Left renal pelvis (tissue), 4 donors: ENCODE results near the gene ZNF324. TPM values are rescaled to one million over a fixed set of nuclear protein-coding genes. Genes with fewer than 3 reads are reported as not detected.
"Not testable (repeated sequence)": the region's sequence is repeated elsewhere in the genome, so short reads cannot be mapped to it uniquely, and the experiment has no call there.

Source experiments
- DNase-seq, 4 donors: peaks; one replicate each; pipeline ENCODE4 v3.0.0-alpha.2; 2013; ENCODE audit warnings: low read depth in 4 of 4, low spot score in 3 of 4
- polyA plus RNA-seq, 4 donors: library from polyadenylated mRNA; unstranded; fragments of 120-200 nt; gene quantifications; one replicate each; pipeline ENCODE4 v1.2.1, GENCODE V29; 2013; ENCODE audit not compliant: insufficient read length in 4 of 4

The ZNF324 gene
- 10 to 100 TPM in 1 of 4 donors, 1 to 10 TPM in 3; 7.2 to 12.1 (median 8.9) TPM for polyA plus RNA-seq

DNA sequence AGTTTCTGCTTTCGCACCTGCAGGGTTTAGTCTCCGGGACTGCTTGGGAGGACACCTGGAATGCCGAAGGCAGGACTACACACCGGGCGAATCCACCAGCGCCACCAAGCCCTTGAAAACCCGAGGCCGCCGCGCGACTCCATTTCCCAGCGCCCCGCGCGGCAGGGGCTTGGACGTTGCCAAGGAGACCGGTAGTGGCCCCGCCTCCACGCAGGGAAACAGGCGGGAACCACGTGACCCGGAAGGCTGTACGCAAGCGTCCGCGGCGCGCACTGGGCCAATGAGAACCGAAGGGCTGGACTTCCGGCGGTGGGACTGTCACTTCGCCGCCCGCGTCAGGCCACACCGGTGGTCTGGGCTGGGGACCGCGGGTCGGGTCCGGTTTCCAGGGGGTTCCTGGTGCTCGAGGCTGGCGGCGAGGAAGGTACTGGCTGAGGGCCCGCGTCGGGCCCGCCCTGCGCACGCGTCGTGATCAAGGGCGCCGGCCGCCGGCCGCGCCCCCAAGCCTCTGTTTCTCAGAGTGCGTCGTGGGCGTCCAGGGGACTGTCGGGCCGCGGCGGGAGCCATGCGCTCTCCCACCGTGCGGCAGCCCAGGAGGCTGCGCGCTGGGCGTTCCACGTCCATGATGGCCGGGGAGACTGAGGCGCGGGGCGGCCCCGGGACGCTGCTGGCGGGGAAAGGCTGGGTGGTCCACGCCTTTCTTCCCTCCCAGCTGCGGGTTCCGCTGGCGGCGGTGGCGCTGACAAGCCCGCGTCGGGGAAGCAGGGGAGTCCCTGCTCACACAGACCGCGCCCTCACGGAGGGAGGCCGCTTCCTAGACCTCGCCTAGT, at the start of gene ZNF324:
TSS of gene ZNF324 (plus strand) at position 321 of the 830 bp plus-strand sequence. CDS start 2,106 bp downstream, outside the sequence.
- DNase-seq = peak; percentile 89 to 96 (median 92)

DNA sequence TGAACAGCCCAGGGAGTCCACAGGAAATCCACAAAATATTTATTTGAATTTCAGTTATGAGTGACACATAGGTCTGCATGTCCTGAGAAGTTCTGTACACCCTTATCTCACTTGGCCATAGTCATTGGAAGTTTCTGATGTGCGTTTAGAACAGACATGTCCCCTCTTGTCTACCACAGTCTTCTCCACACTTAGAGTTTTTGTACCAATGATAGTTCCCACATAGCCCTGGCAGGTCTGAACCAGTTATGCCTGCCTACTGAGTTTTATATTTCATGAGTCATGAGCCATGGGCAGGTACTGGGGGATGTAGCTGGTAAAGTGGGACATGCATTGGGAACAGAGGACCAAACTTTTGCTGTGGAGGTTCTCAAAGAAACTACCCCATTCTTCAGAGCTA, 38.3 kb upstream of the ZNF324 start:
- no peak for DNase-seq

DNA sequence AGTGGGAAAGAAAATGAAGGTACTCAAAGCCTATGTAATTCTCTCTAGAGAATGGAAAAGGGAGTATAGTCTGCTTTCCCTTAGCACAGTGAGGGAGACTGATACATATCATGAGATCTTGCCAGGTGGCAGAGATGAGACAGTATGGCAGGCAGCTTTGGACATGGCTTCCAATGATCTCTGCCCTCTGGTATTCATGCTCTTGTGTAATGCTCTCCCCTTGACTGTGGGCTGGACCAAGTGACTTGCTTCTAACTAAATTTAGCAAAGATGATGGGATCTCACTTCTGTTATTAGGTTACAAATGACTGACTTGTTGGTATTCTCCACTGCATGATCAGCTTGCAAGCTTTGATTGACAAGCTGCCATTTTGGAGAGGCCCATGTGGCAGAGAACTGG, 37.1 kb upstream of the ZNF324 start:
- DNase-seq = no peak

DNA sequence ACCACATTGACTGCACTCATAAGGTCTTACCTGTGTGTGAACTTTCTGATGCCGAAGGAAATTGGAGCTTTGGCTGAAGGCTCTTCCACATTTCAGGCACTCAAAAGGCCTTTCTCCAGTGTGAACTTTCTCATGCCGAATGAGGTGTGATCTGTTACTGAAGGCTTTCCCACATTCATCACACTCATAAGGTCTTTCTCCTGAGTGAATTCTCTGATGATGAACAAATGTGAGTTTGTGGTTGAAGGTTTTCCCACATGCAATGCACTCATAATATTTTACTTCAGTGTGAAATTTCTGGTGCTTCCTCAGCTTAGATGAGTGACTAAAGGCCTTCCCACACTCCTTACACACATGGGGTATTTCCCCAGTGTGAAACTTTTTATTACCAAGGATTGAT, 32.7 kb upstream of the ZNF324 start:
- no peak for DNase-seq

DNA sequence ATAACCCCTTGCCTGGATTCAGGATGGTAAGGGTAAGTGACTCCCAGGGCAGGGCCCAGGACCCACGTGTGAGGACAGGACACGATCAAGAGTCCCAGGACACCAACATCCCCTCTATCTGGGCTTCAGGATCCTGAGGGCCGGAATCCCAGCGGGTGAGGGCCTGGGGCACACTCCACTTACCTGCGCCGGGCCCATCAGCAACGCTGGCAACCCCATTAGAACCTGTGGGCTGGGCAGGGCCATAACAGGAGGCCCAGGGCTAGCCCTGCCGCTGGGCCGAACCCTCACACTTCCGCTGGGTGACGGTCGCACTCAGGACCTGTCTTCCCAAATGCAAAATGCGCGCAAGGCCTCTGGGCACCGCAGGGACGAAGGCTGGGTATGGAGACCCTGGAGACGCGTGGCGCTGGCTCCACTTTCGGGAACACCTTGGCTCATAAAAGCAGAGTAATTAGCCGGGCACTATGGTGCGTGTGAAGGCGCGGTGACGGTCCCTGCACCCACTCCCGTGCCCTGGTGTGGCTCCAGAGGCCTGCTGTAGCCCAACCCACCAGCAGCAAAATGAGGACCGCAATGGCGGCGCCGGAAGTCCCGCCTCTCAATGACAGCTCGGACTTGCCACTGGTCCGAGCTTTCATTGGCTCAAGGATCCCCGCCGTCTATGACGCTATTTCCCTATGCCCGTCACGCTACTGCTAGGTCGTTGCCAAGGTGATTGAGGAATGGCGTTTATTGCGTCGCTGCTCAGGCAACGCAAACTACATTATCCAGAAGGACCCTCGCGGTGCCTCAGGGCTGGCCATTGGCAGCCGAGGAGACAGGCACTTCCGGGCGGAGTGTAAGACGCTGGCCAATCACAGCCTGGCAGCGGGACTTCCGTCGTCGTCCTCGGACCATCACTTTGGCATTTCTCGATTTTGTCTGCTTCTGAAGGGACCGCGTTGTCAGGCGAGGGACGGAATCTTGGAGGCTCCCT, 27.0 kb upstream of the ZNF324 start, which contains the start of gene ZNF132:
TSS of gene ZNF132 (minus strand) at position 578 of the 979 bp plus-strand sequence. CDS start at position 246, 332 bp downstream.
- peak; percentile 98 to 99 (median 99) for DNase-seq

DNA sequence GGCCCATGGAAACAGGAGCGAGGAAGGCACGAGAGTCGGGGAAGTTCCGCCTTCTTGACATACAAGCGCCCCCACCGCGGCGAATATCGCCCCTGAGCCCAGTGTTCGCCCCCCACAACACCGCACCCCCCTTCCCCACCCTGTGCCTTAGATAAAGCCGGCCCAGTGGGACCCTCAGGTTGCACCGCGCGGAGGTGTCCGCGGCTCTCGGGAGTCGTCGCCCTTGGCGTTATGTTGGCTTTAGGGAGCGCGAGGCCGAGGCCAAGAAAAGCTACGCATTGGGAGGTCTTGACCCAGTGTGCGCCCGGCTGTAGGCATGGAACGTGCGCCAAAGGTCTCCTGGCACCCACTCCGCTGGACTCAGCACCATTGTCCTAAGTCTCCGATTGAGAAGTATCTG, 26.3 kb upstream of the ZNF324 start:
- DNase-seq = no peak

DNA sequence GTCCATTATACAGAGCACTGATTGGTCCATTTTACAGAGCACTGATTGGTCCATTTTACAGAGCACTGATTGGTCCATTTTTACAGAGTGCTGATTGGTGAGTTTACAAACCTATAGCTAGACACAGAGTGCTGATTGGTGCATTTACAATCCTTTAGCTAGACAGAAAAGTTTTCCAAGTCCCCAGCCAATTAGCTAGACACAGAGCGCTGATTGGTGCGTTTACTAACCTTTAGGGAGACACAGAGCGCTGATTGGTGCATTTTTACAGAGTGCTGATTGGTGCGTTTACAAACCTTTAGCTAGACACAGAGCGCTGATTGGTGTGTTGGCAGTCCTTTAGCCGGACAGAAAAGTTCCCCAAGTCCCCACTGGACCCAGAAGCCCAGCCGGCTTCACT, 23.9 kb upstream of the ZNF324 start:
- DNase-seq = not testable (repeated sequence)

DNA sequence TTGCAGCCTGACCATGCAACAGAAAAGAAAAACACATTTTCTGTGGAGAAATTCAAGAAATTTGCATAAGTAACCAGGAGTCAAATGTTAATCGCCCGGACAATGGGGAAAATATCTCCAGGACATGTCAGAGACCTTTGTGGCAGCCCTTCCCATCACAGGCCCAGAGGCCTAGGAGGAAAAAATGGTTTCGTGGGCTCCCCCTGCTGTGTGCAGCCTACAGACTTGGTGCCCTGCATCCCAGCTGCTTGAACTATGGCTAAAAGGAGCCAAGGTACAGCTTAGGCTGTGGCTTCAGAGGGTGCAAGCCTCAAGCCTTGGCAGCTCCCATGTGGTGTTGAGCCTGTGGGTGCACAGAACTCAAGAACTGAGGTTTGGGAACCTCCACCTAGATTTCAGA, 18.0 kb upstream of the ZNF324 start:
- not testable (repeated sequence) for DNase-seq

DNA sequence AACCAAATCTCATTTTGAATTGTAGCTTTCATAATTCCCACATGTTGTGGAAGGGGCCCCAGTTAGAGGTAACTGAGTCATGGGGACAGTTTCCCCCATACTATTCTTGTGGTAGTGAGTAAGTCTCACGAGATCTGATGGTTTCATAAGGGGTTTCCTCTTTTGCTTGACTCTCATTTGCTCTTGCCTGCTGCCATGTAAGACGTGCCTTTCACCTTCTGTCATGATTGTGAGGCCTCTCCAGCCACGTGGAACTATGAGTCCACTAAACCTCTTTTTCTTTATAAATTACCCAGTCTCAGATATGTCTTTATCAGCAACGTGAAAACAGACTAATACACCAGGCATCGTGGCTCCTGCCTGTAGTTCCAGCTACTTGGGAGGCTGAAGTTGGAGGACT, 16.9 kb upstream of the ZNF324 start:
- DNase-seq = not testable (repeated sequence)

DNA sequence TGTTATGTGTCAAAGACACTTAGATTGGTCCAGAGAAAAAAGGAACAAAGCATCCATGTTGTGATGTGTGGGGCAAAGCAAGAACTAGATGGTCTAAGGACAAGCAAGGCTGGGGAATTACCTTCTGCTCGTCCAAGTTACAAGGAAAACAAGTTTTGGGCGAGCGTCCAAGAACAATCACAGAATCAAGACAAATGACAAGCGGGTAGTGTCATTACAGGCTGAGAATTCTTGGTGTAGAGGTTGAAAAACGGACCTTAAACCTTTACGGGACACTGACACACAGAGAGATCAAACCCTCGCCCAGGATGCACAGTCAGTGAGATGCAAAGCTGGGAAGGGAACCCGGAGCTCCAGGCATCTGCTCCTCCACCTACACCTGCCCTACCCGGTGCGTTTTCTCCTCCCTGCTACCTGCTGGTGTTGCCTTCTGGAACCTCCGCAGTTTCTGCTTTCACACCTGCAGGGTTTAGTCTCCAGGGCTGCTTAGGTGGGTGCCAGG, 16.0 kb upstream of the ZNF324 start:
- no peak for DNase-seq

DNA sequence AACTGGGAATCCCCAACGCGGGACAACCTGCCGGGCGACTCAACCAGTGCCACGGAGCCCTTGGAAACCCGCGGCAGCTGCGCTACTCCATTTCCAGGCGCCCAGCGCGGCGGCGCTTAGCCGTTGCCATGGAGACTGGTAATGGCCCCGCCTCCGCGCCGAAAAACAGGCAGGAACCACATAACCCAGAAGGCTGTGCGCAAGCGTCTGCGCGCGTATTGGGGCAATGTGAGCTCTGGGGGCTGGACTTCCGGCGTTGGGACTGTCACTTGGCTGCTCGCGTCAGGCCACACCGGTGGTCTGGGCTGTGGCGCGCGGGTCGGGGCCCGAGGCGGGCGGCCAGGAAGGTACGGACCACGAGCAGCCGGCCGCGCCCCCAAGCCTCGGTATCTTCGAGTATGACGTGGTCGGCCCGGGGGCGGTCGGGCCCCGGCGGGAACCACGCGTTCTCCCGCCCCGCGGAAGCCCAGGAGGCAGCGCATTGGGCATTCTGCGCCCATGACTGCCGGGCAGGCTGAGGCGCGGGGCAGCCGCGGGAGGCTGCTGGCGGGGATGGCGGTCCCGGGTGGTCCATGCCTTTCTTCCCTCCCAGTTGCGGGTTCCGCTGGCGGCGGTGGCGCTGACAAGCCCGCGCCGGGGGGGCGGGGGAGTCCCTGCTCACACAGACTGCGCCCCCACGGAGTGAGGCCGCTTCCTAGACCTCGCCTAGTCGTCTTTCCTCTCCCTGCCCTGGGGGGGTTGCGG, 15.3 kb upstream of the ZNF324 start, which contains the start of gene ZNF324B:
TSS of gene ZNF324B (plus strand) at position 265 of the 744 bp plus-strand sequence. CDS start 2,080 bp downstream, outside the sequence.
- peak; percentile 87 to 94 (median 90) for DNase-seq

DNA sequence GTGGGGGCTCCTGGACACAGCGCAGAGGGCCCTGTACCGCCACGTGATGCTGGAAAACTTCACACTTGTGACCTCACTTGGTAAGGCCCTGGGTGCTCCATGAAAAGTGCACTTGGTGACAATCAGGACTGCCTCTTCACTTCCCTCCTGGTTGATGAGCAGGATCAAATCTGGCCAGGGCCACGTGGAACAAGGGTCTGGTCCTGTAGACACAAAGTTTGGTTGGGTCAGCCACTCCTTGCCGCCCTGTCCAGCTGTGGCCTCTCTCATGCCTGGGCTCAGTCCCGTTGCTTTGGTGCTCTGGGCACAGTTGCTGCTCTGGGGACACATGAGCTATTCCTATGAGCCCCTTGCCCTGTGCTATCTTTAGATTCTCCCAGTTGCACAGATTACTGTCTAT, 13.1 kb upstream of the ZNF324 start:
- DNase-seq = no peak

DNA sequence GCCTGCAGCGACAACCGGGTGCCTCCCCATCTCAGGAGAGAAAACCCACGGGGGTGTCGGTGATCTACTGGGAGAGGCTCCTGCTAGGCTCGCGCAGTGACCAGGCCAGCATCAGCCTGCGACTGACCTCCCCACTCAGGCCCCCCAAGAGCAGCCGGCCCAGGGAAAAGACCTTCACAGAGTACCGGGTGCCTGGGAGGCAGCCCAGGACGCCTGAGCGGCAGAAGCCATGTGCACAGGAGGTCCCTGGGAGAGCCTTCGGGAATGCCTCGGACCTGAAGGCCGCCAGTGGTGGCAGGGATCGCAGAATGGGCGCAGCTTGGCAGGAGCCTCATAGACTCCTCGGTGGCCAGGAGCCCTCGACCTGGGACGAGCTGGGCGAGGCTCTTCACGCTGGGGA, 11.6 kb upstream of the ZNF324 start:
- DNase-seq = no peak

DNA sequence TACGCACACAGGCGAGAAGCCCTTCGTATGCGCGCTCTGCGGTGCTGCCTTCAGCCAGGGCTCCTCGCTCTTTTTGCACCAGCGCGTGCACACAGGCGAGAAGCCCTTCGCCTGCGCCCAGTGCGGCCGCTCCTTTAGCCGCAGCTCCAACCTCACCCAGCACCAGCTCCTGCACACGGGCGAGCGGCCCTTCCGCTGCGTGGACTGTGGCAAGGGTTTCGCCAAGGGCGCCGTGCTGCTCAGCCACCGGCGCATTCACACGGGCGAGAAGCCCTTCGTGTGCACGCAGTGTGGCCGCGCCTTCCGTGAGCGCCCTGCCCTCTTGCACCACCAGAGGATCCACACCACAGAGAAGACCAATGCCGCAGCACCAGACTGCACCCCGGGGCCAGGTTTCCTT, 10.8 kb upstream of the ZNF324 start:
- no peak for DNase-seq

DNA sequence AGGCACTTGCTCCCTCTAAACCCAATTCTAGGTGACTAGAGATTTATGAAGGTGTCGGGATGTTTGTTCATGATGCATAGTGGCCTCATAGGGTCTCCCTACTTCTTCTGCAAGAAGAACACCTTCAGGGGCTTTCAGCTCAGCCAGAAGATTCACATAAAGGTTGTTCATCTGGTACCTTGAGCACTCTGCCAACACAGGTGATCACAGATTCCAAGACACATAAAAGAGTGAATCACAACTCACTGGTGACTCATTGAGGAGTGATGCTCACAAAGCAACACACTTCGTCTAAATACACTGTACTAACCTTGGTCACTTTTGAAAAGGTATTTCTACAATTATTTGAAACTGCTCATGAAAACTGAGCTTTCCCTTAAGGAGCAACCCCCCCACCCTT, 6.8 kb upstream of the ZNF324 start:
- DNase-seq = no peak

DNA sequence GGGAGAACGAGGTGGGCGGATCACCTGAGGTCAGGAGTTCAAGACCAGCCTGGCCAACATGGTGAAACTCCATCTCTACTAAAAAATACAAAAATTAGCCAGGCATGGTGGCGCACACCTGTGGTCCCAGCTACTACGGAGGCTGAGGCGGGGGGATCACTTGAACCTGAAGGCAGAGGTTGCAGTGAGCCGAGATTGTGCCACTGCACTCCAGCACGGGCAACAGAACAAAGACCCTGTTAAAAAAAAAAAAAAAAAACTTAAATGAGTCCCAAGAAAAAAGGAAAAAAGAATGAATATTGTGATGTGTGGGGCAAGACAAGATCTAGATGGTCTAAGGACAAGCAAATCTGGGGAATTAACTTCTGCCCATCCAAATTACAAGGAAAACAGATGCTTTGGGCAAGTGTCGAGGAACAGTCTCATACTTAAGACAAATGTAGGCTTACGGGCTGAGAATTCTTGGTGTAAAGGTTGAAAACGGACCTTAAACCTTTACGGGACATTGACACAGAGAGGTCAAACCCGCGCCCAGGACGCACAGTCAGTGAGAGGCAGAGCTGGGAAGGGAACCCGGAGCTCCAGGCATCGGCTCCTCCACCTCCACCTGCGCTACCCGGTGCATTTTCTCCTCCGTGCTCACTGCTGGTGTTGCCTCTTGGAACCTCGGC, 656 bp upstream of the ZNF324 start:
- DNase-seq = no peak

DNA sequence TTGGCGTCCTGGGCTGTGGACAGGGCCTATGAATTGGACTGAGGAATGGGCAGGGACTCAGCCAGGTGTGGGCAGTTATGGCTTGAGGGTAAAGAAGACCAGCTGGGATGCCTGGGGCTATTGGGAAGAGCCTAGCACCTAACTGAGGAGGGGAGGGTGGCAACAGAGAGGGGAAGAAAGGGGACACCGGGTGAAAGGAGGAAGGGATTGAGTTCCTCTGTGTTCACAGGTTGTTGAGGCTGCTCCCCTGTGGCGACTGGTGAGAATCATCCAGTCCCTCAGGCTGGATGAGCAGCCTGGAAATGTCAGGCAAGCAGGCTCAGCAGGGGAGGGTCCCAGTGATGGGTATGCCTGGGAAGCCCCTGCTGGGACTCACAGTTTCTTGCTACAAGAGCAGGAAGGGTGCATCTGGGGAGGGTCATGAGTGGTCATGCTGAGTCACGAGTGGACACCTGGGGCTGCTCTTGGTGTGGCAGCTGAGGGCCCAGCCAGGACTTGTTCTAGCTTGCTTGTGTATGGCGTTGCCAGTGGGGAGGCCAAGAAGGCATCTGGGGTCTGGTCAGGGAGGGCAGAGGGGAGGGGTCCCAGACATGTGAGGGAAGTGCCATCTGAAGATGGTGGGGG, 1.4 kb downstream of the ZNF324 start:
- DNase-seq = no peak

DNA sequence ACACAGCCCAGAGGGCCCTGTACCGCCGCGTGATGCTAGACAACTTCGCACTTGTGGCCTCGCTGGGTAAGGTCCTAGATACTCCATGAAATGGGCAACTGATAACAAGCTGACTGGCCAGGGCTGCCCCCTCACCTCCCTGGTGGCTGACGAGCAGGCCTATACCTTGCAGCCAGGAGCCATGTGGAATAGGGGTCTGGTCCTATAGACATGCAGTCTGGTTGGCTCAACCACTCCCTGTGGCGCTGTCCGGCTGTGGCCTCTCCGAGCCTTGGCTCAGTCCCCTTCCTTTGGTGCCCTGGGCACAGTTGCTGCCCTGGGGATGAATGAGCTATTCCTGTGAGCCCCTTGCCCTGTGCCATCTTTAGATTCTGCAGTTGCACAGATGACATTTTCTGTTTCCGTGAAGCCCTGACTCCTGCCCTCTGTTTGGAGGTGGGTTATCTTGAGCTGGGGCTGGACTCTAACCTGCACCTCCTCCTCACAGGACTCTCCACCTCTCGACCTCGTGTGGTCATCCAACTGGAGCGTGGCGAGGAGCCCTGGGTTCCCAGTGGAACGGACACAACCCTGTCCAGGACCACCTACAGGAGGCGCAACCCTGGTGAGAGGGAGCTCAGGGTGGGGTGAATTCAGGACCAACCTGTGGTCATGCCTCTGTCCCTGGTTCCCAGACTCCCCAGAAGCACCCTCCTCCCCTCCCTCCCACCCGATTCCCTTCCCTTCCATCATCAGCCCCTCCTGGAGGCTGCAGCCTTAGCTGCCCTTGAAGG, 2.5 kb downstream of the ZNF324 start:
- DNase-seq = no peak
